ENCODE data around the gene SVEP1. TPM values are rescaled to one million over a fixed set of nuclear protein-coding genes. Genes with fewer than 3 reads are reported as not detected.
"Not testable (repeated sequence)": the region's sequence is repeated elsewhere in the genome, so short reads cannot be mapped to it uniquely, and the experiment has no call there.

SVEP1 gene
- total RNA-seq, 1 donor from 2014 or later: 46.4 TPM

GRCh38 chr9:110532908-110533665 is 46.5 kb downstream of the SVEP1 start:
- no peak overlapping the region for H3K9ac ChIP-seq (ENCODE audit: low read depth in 1 of 3, low read length in 3 of 3)
- H3K36me3 ChIP-seq (ENCODE audit: control insufficient read depth in 3 of 3, insufficient read depth in 3 of 3, low read length in 3 of 3): no peaks in the 10 kb centered on the region
- H3K4me1 ChIP-seq (ENCODE audit: control insufficient read depth in 3 of 3, insufficient read depth in 3 of 3, low read length in 3 of 3): no peaks in the 10 kb centered on the region
- H3K27ac ChIP-seq (ENCODE audit: low read depth, low read length): no peak overlapping the region
- no peak overlapping the region for H3K4me3 ChIP-seq (ENCODE audit: low read length in 3 of 3)
- peaks cover 0 to 2% (median 0%) of the 10 kb centered on the region in 3 donors for H3K9me3 ChIP-seq (ENCODE audit: control insufficient read depth in 3 of 3, low read length in 3 of 3)
- no peaks in the 10 kb centered on the region for H3K27me3 ChIP-seq (ENCODE audit: control insufficient read depth in 3 of 3, insufficient read depth in 3 of 3, low read length in 3 of 3)

- no peaks in the 10 kb centered on the region for H3K27me3 ChIP-seq (ENCODE audit: control insufficient read depth in 3 of 3, insufficient read depth in 3 of 3, low read length in 3 of 3)
- no peak overlapping the region for H3K4me3 ChIP-seq (ENCODE audit: low read length in 3 of 3)
- H3K9me3 ChIP-seq (ENCODE audit: control insufficient read depth in 3 of 3, low read length in 3 of 3): peaks cover 0 to 2% (median 0%) of the 10 kb centered on the region in 3 donors
- no peaks in the 10 kb centered on the region for H3K36me3 ChIP-seq (ENCODE audit: control insufficient read depth in 3 of 3, insufficient read depth in 3 of 3, low read length in 3 of 3)
- H3K9ac ChIP-seq (ENCODE audit: low read depth in 1 of 3, low read length in 3 of 3): no peak overlapping the region
- H3K27ac ChIP-seq (ENCODE audit: low read depth, low read length): no peak overlapping the region
- H3K4me1 ChIP-seq (ENCODE audit: control insufficient read depth in 3 of 3, insufficient read depth in 3 of 3, low read length in 3 of 3): no peaks in the 10 kb centered on the region
Measured at GRCh38 chr9:110531776-110532175, 47.8 kb downstream of the SVEP1 start.

- not testable (repeated sequence) for H3K9ac ChIP-seq (ENCODE audit: low read depth in 1 of 3, low read length in 3 of 3); H3K4me1 ChIP-seq (ENCODE audit: control insufficient read depth in 3 of 3, insufficient read depth in 3 of 3, low read length in 3 of 3); H3K36me3 ChIP-seq (ENCODE audit: control insufficient read depth in 3 of 3, insufficient read depth in 3 of 3, low read length in 3 of 3); H3K27ac ChIP-seq (ENCODE audit: low read depth, low read length); H3K9me3 ChIP-seq (ENCODE audit: control insufficient read depth in 3 of 3, low read length in 3 of 3); H3K4me3 ChIP-seq (ENCODE audit: low read length in 3 of 3); H3K27me3 ChIP-seq (ENCODE audit: control insufficient read depth in 3 of 3, insufficient read depth in 3 of 3, low read length in 3 of 3)
Measured at GRCh38 chr9:110531241-110531640, 48.3 kb downstream of the SVEP1 start.

GRCh38 chr9:110528645-110529044 is 50.9 kb downstream of the SVEP1 start:
- Histone ChIP-seq H3K9me3 (ENCODE audit: control insufficient read depth in 3 of 3, low read length in 3 of 3) (no peaks in the 10 kb centered on the region), H3K36me3 (ENCODE audit: control insufficient read depth in 3 of 3, insufficient read depth in 3 of 3, low read length in 3 of 3) (no peaks in the 10 kb centered on the region), H3K4me1 (ENCODE audit: control insufficient read depth in 3 of 3, insufficient read depth in 3 of 3, low read length in 3 of 3) (no peaks in the 10 kb centered on the region), H3K9ac (ENCODE audit: low read depth in 1 of 3, low read length in 3 of 3) (no peak overlapping the region), H3K27ac (ENCODE audit: low read depth, low read length) (no peak overlapping the region), H3K27me3 (ENCODE audit: control insufficient read depth in 3 of 3, insufficient read depth in 3 of 3, low read length in 3 of 3) (no peaks in the 10 kb centered on the region), H3K4me3 (ENCODE audit: low read length in 3 of 3) (no peak overlapping the region)

- no peak overlapping the region for H3K9ac ChIP-seq (ENCODE audit: low read depth in 1 of 3, low read length in 3 of 3)
- H3K4me3 ChIP-seq (ENCODE audit: low read length in 3 of 3): no peak overlapping the region
- no peak overlapping the region for H3K27ac ChIP-seq (ENCODE audit: low read depth, low read length)
- H3K9me3 ChIP-seq (ENCODE audit: control insufficient read depth in 3 of 3, low read length in 3 of 3): no peaks in the 10 kb centered on the region
- no peaks in the 10 kb centered on the region for H3K4me1 ChIP-seq (ENCODE audit: control insufficient read depth in 3 of 3, insufficient read depth in 3 of 3, low read length in 3 of 3)
- no peaks in the 10 kb centered on the region for H3K36me3 ChIP-seq (ENCODE audit: control insufficient read depth in 3 of 3, insufficient read depth in 3 of 3, low read length in 3 of 3)
- H3K27me3 ChIP-seq (ENCODE audit: control insufficient read depth in 3 of 3, insufficient read depth in 3 of 3, low read length in 3 of 3): no peaks in the 10 kb centered on the region
Measured at GRCh38 chr9:110526426-110526825, 53.1 kb downstream of the SVEP1 start.

GRCh38 chr9:110521206-110521605 is 58.3 kb downstream of the SVEP1 start:
- Histone ChIP-seq H3K27me3 (ENCODE audit: control insufficient read depth in 3 of 3, insufficient read depth in 3 of 3, low read length in 3 of 3) (no peaks in the 10 kb centered on the region), H3K27ac (ENCODE audit: low read depth, low read length) (no peak overlapping the region), H3K9me3 (ENCODE audit: control insufficient read depth in 3 of 3, low read length in 3 of 3) (no peaks in the 10 kb centered on the region), H3K4me3 (ENCODE audit: low read length in 3 of 3) (no peak overlapping the region), H3K9ac (ENCODE audit: low read depth in 1 of 3, low read length in 3 of 3) (no peak overlapping the region), H3K4me1 (ENCODE audit: control insufficient read depth in 3 of 3, insufficient read depth in 3 of 3, low read length in 3 of 3) (peaks cover 0 to 3% (median 0%) of the 10 kb centered on the region in 3 donors), H3K36me3 (ENCODE audit: control insufficient read depth in 3 of 3, insufficient read depth in 3 of 3, low read length in 3 of 3) (no peaks in the 10 kb centered on the region)

- no peaks in the 10 kb centered on the region for H3K36me3 ChIP-seq (ENCODE audit: control insufficient read depth in 3 of 3, insufficient read depth in 3 of 3, low read length in 3 of 3)
- no peaks in the 10 kb centered on the region for H3K9me3 ChIP-seq (ENCODE audit: control insufficient read depth in 3 of 3, low read length in 3 of 3)
- no peak overlapping the region for H3K27ac ChIP-seq (ENCODE audit: low read depth, low read length)
- peaks cover 0 to 3% (median 0%) of the 10 kb centered on the region in 3 donors for H3K4me1 ChIP-seq (ENCODE audit: control insufficient read depth in 3 of 3, insufficient read depth in 3 of 3, low read length in 3 of 3)
- no peak overlapping the region for H3K9ac ChIP-seq (ENCODE audit: low read depth in 1 of 3, low read length in 3 of 3)
- no peaks in the 10 kb centered on the region for H3K27me3 ChIP-seq (ENCODE audit: control insufficient read depth in 3 of 3, insufficient read depth in 3 of 3, low read length in 3 of 3)
- no peak overlapping the region for H3K4me3 ChIP-seq (ENCODE audit: low read length in 3 of 3)
Measured at GRCh38 chr9:110520120-110520701, 59.3 kb downstream of the SVEP1 start.

- Histone ChIP-seq H3K4me1 (ENCODE audit: control insufficient read depth in 3 of 3, insufficient read depth in 3 of 3, low read length in 3 of 3) (peaks cover 0 to 3% (median 0%) of the 10 kb centered on the region in 3 donors), H3K27ac (ENCODE audit: low read depth, low read length) (no peak overlapping the region), H3K36me3 (ENCODE audit: control insufficient read depth in 3 of 3, insufficient read depth in 3 of 3, low read length in 3 of 3) (no peaks in the 10 kb centered on the region), H3K9me3 (ENCODE audit: control insufficient read depth in 3 of 3, low read length in 3 of 3) (no peaks in the 10 kb centered on the region), H3K9ac (ENCODE audit: low read depth in 1 of 3, low read length in 3 of 3) (no peak overlapping the region), H3K4me3 (ENCODE audit: low read length in 3 of 3) (no peak overlapping the region), H3K27me3 (ENCODE audit: control insufficient read depth in 3 of 3, insufficient read depth in 3 of 3, low read length in 3 of 3) (no peaks in the 10 kb centered on the region)
Measured at GRCh38 chr9:110517483-110517882, 62.1 kb downstream of the SVEP1 start.

GRCh38 chr9:110514897-110515296 is 64.6 kb downstream of the SVEP1 start:
- Histone ChIP-seq H3K27ac (ENCODE audit: low read depth, low read length) (no peak overlapping the region), H3K27me3 (ENCODE audit: control insufficient read depth in 3 of 3, insufficient read depth in 3 of 3, low read length in 3 of 3) (no peaks in the 10 kb centered on the region), H3K9me3 (ENCODE audit: control insufficient read depth in 3 of 3, low read length in 3 of 3) (no peaks in the 10 kb centered on the region), H3K4me1 (ENCODE audit: control insufficient read depth in 3 of 3, insufficient read depth in 3 of 3, low read length in 3 of 3) (no peaks in the 10 kb centered on the region), H3K4me3 (ENCODE audit: low read length in 3 of 3) (no peak overlapping the region), H3K9ac (ENCODE audit: low read depth in 1 of 3, low read length in 3 of 3) (no peak overlapping the region), H3K36me3 (ENCODE audit: control insufficient read depth in 3 of 3, insufficient read depth in 3 of 3, low read length in 3 of 3) (peaks cover 0 to 2% (median 0%) of the 10 kb centered on the region in 3 donors)

GRCh38 chr9:110512817-110513216 is 66.7 kb downstream of the SVEP1 start:
- Histone ChIP-seq H3K4me3 (ENCODE audit: low read length in 3 of 3) (no peak overlapping the region), H3K4me1 (ENCODE audit: control insufficient read depth in 3 of 3, insufficient read depth in 3 of 3, low read length in 3 of 3) (no peaks in the 10 kb centered on the region), H3K36me3 (ENCODE audit: control insufficient read depth in 3 of 3, insufficient read depth in 3 of 3, low read length in 3 of 3) (peaks cover 0 to 2% (median 0%) of the 10 kb centered on the region in 3 donors), H3K27me3 (ENCODE audit: control insufficient read depth in 3 of 3, insufficient read depth in 3 of 3, low read length in 3 of 3) (no peaks in the 10 kb centered on the region), H3K9me3 (ENCODE audit: control insufficient read depth in 3 of 3, low read length in 3 of 3) (no peaks in the 10 kb centered on the region), H3K9ac (ENCODE audit: low read depth in 1 of 3, low read length in 3 of 3) (no peak overlapping the region), H3K27ac (ENCODE audit: low read depth, low read length) (no peak overlapping the region)
